HepG2 (cell line): Measurements from ENCODE around the gene OTX1. TPM values are rescaled to one million over a fixed set of nuclear protein-coding genes. Genes with fewer than 3 reads are reported as not detected.

ENCODE experiments used
- ATAC-seq: fragments of 200-7000 bp; cut with Tn5 transposase; 3 replicates; pipeline ENCODE4 v1.9.1; 2020; ENCODE audit warnings: mild to moderate bottlenecking, moderate library complexity
- BruUV-seq: library from RNA; stranded (reverse); fragments of 400-500 nt; replicated peaks from 2 replicates; lab custom pipeline; 2021; lab: Mats Ljungman, UMichigan
- CTCF ChIA-PET: fragments of 300-600 bp; formaldehyde crosslinking; extraction: SDS; loops from one replicate; lab custom pipeline; 2021; ENCODE audit warnings: low total read pairs, inconsistent platforms, low intra/inter-chr PET ratio; lab: Yijun Ruan, JAX
- POLR2A ChIA-PET: fragments of 350-600 bp; sonication (Branson Sonifier 250); formaldehyde crosslinking; loops from one replicate; lab custom pipeline; 2020; ENCODE audit warnings: antibody characterized with exemption, inconsistent platforms; lab: Yijun Ruan, JAX
- DNase-seq: peaks from one replicate; pipeline ENCODE4 v3.0.0-alpha.2; 2015; ENCODE audit warnings: low spot score
- FAIRE-seq: peaks from 3 replicates; lab custom pipeline; 2011; peaks lifted over from hg19 to GRCh38; lab: Jason Lieb, UNC
- H2AFZ ChIP-seq: one replicate; pipeline ENCODE4 v1.6.1; 2011; ENCODE audit warnings: low read length, inconsistent platforms
- H3K27ac ChIP-seq: fragments of 300-600 bp; 3 replicates; pipeline ENCODE4 v1.8.0; 2011; ENCODE audit warnings: mixed run types, mild to moderate bottlenecking, mixed read lengths, low read length, inconsistent platforms; ENCODE audit not compliant: insufficient read depth; ENCODE audit errors: extremely low read length
- H3K27me3 ChIP-seq, 2 experiments: fragments of 200-600 bp in 1 of 2; 2 replicates in 1 of 2; 3 replicates in 1 of 2; pipeline versions ENCODE4 v1.6.0 to v1.8.0; 2011; ENCODE audit warnings: low read length in 2 of 2, mild to moderate bottlenecking in 2 of 2, moderate library complexity in 2 of 2, inconsistent platforms in 1 of 2; ENCODE audit not compliant: insufficient read depth in 2 of 2, control insufficient read depth in 1 of 2
- H3K36me3 ChIP-seq, 2 experiments: fragments of 200-600 bp in 1 of 2; replicated peaks in 1 of 2; 2 replicates in 1 of 2; 3 replicates in 1 of 2; pipeline versions ENCODE4 v1.5.1 to v1.8.0; 2011; ENCODE audit warnings: low read length in 2 of 2, inconsistent platforms in 1 of 2; ENCODE audit not compliant: insufficient read depth in 2 of 2, control insufficient read depth in 1 of 2
- H3K4me1 ChIP-seq: 2 replicates; pipeline ENCODE4 v1.5.1; 2012; ENCODE audit warnings: low read length, inconsistent platforms; ENCODE audit not compliant: insufficient read depth
- H3K4me2 ChIP-seq: 2 replicates; pipeline ENCODE4 v1.6.0; 2011; ENCODE audit warnings: low read depth, low read length, inconsistent platforms
- H3K4me3 ChIP-seq, 3 experiments: fragments of 200-600 bp in 1 of 3; sonication (generic), shearing (Covaris generic) in 1 of 3; replicated peaks in 1 of 3; 2 replicates each; pipeline ENCODE4 v1.5.1; 2011 to 2016; ENCODE audit warnings: low read length in 3 of 3, inconsistent platforms in 2 of 3, low read depth in 2 of 3, mild to moderate bottlenecking in 2 of 3, control low read depth in 1 of 3, mixed read lengths in 1 of 3; ENCODE audit not compliant: insufficient read depth in 1 of 3
- H3K79me2 ChIP-seq: one replicate; pipeline ENCODE4 v1.6.1; 2011; ENCODE audit warnings: low read length, inconsistent platforms; ENCODE audit not compliant: insufficient read depth
- H3K9ac ChIP-seq: 2 replicates; pipeline ENCODE4 v1.6.0; 2011; ENCODE audit warnings: mild to moderate bottlenecking, low read depth, low read length, inconsistent platforms; ENCODE audit not compliant: insufficient read depth
- H3K9me3 ChIP-seq: 2 replicates; pipeline ENCODE4 v1.5.1; 2012; ENCODE audit warnings: mild to moderate bottlenecking, low read length
- H4K20me1 ChIP-seq: 2 replicates; pipeline ENCODE4 v1.6.0; 2011; ENCODE audit warnings: inconsistent platforms, mild to moderate bottlenecking, low read length, moderate library complexity; ENCODE audit not compliant: insufficient read depth
- MED13 ChIP-seq: sonication (generic); formaldehyde crosslinking; IDR thresholded peaks from 2 replicates; pipeline ENCODE4 v1.5.0; 2020; ENCODE audit warnings: missing genetic modification reagents
- MTF2 ChIP-seq: sonication (generic); formaldehyde crosslinking; IDR thresholded peaks from 2 replicates; pipeline ENCODE4 v1.5.0; 2020; ENCODE audit warnings: missing genetic modification reagents, borderline replicate concordance
- NFE2 ChIP-seq: sonication (generic); formaldehyde crosslinking; IDR thresholded peaks from 2 replicates; pipeline ENCODE4 v1.4.0; 2020; ENCODE audit warnings: missing genetic modification reagents
- NR2F6 ChIP-seq, 2 experiments: IDR thresholded peaks; 2 replicates each; pipeline ENCODE4 v1.6.1; 2016; ENCODE audit warnings: antibody characterized with exemption in 1 of 2, mild to moderate bottlenecking in 1 of 2
- U2AF2 ChIP-seq: fragments of 200-400 bp; formaldehyde crosslinking; IDR thresholded peaks from 2 replicates; pipeline ENCODE4 v1.6.1; 2017; ENCODE audit warnings: low read depth, mild to moderate bottlenecking, low read length
- ZFP82 ChIP-seq: sonication (generic); formaldehyde crosslinking; IDR thresholded peaks from 2 replicates; pipeline ENCODE4 v1.5.1; 2020; ENCODE audit warnings: mild to moderate bottlenecking, missing genetic modification reagents, borderline replicate concordance
- ZNF292 ChIP-seq: sonication (generic); formaldehyde crosslinking; IDR thresholded peaks from 2 replicates; pipeline ENCODE4 v1.8.1; 2022; ENCODE audit warnings: mild to moderate bottlenecking, low read depth, missing genetic modification reagents, borderline replicate concordance
- ZNF331 ChIP-seq: sonication (generic); formaldehyde crosslinking; IDR thresholded peaks from 2 replicates; pipeline ENCODE4 v1.4.0; 2020; ENCODE audit warnings: missing genetic modification reagents
- WGBS: methylation state at CpG from one replicate; pipeline ENCODE4 v1.1.6; 2017; ENCODE audit warnings: low lambda C conversion rate; 5-methylcytosine and 5-hydroxymethylcytosine counted together
- in situ Hi-C: cut with HindIII; loops from 2 replicates; pipeline ENCODE4 v1.10.0; 2017; ENCODE audit warnings: low pct_unique_long_range_greater_than_20kb; ENCODE audit not compliant: extremely low pct_ligation_motif_present
- intact Hi-C: fragments of 100-400 bp; cut with micrococcal nuclease; formaldehyde crosslinking; loops from one replicate; pipeline ENCODE4 v1.10.0; 2022; ENCODE audit not compliant: unreplicated experiment
- polyA plus RNA-seq, 8 experiments: library from polyadenylated mRNA; depleted of rRNA in 3 of 8; stranded (reverse) in 7 of 8; unstranded in 1 of 8; fragments of >200 nt; fragmentation: Illumina TruSeq in 4 of 8; extraction: Trizol in 4 of 8; gene quantifications; 2 replicates each; pipeline versions ENCODE4 v1.2.1 to v1.2.3, GENCODE V29; 2011 to 2016; ENCODE audit warnings: low read depth in 4 of 8, missing spikeins in 1 of 8, mixed read lengths in 1 of 8; ENCODE audit not compliant: insufficient read depth in 1 of 8
- total RNA-seq, 5 experiments: library from RNA; depleted of rRNA; stranded (reverse); fragments of >200 nt; fragmentation: Illumina TruSeq; extraction: Trizol; gene quantifications; 2 replicates each; pipeline ENCODE4 v1.2.3, GENCODE V29; 2016; ENCODE audit warnings: low read depth in 1 of 5
- TF ChIP-seq, protein P1 (sequence below): sonication (generic); formaldehyde crosslinking; conservative IDR thresholded peaks from 2 replicates; pipeline ENCODE4 v1.5.0; 2020; ENCODE audit warnings: missing genetic modification reagents

The OTX1 gene
- total and polyA plus RNA-seq, 2 of the 13 experiments (the other 11 are each of a cell fraction or from before 2014, with no cell fraction given), result 1.0 to 5.0 TPM

DNA sequence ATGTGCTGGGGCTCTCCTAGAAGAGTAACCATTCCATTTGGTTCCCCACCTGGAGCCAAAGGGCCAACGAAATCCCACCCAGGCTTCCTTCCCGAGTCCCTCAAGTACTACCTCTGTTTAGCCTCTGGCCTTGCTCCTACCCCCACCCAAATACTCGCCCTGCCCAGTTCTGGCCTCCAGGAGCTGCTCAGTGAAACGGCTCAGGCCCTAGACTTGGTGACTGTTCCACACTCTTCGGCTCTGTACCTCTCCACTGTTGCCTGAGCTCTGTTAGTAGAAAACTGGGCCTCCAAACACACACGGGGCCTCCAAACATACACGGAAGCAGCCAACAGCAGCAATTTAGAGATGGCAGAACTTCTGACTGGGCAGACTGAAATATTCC is 4.2 kb downstream of the OTX1 start:
- no peaks in the 10 kb centered on the region; a peak in 1 of 5 replicates for H3K27me3 ChIP-seq

More for the DNA sequence above, 4.2 kb downstream of the OTX1 start:
- Histone ChIP-seq H3K9ac (no peak overlapping the region), H3K36me3 (peaks cover 20 to 52% of the 10 kb centered on the region in 2 experiments), H3K9me3 (no peaks in the 10 kb centered on the region), H2AFZ (no peak overlapping the region), H3K4me1 (peaks cover 17% of the 10 kb centered on the region), H3K4me3 (no peak overlapping the region), H4K20me1 (no peaks in the 10 kb centered on the region), H3K27ac (no peak overlapping the region), H3K4me2 (no peak overlapping the region), H3K79me2 (peaks cover 8% of the 10 kb centered on the region)
- intact Hi-C loops (no loop called here), in situ Hi-C loops (loop anchor here (25.0 kb wide), 1 partner anchor 643 kb away; no protein-coding TSS in a partner anchor)
- 97% methylated on average over 7 of the region's 7 CpGs for WGBS
- TF ChIP-seq NR2F6 (IDR thresholded peaks at IDR 0.05), result no peak
- TF ChIP-seq NR2F6 (CRISPR knock-in tag; IDR thresholded peaks at IDR 0.05), result no peak
- TF ChIP-seq NFE2 (CRISPR knock-in tag), result no peak
- TF ChIP-seq ZNF331 (CRISPR knock-in tag), result no peak
- no peak for TF ChIP-seq MED13 (CRISPR knock-in tag)
- TF ChIP-seq, protein P1, sequence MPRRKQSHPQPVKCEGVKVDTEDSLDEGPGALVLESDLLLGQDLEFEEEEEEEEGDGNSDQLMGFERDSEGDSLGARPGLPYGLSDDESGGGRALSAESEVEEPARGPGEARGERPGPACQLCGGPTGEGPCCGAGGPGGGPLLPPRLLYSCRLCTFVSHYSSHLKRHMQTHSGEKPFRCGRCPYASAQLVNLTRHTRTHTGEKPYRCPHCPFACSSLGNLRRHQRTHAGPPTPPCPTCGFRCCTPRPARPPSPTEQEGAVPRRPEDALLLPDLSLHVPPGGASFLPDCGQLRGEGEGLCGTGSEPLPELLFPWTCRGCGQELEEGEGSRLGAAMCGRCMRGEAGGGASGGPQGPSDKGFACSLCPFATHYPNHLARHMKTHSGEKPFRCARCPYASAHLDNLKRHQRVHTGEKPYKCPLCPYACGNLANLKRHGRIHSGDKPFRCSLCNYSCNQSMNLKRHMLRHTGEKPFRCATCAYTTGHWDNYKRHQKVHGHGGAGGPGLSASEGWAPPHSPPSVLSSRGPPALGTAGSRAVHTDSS, result no peak
- TF ChIP-seq MTF2 (CRISPR knock-in tag), result no peak
- no peak for TF ChIP-seq ZFP82 (CRISPR knock-in tag)
- no peak for TF ChIP-seq U2AF2
- TF ChIP-seq ZNF292 (CRISPR knock-in tag), result no peak
- no TSS peak for BruUV-seq
- DNase-seq (no peak), FAIRE-seq (no peak), ATAC-seq (no peak)
- ChIA-PET CTCF (no interaction called here), POLR2A (no interaction called here)
